NAMALWA (cell line): ENCODE data around the gene MGAT4B.

ENCODE experiments used
- DNase-seq: peaks from one replicate; pipeline ENCODE4 v3.0.0-alpha.2; 2015; ENCODE audit warnings: low spot score

Gene MGAT4B

DNA sequence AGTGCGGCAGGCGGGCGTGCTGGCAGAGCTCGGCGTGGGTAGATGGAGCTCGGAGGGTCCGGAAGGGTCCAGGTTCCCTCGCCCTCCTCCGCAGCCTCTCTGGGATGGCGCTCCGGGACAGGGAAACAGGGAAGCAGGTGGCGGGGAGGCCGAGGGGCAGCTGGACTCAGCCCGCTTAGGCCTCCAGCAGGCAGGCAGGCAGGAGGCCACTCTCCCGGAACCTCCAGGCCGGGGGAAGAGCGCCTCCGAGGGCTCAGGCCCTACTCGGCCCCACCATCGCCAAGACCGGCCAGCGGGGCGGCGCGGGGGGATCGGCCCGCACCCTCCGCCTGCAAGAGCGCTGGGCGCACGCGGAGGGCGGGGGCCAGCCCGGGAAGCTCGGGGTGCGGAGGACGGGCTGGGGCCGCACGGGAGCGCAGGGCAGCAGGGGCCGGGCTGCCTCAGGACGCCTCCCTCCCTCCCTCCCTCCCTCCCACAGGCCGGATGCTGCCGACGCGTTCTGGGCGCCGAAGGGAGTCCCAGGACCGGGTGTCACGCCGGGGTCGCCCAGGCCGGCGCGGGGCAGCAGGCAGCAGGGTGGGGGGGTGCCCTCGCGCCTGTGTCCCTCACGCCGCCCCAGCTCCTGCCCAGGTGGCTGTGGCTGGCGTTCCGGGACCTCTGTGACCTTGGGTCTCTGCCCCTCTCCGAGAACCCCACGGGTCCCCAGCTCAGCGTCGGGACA lies 977 bp downstream of the MGAT4B start:
- peak; percentile 46 for DNase-seq

DNA sequence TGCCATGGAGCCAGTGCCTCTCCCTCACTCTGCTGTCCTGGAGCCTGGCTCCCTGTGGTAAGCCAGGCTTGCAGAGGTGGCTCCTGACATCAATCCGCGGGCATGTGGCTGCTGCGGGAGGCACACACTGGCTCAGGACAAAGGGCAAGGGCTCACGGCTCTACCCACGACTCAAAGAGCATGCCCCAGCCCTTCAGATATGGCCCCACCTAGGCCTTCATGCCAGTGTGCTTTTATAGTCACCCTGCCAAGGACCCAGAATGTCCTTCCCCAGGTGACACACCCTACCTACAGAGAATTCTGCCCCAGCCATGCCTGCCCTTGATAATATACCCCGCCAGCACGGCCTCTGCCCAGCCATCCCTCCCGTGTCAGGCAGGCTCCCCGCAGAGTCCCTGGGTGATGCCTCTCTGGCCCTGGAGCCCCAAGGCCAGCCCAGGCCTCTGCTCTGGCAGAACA lies 1.6 kb downstream of the MGAT4B start:
- DNase-seq: no peak

DNA sequence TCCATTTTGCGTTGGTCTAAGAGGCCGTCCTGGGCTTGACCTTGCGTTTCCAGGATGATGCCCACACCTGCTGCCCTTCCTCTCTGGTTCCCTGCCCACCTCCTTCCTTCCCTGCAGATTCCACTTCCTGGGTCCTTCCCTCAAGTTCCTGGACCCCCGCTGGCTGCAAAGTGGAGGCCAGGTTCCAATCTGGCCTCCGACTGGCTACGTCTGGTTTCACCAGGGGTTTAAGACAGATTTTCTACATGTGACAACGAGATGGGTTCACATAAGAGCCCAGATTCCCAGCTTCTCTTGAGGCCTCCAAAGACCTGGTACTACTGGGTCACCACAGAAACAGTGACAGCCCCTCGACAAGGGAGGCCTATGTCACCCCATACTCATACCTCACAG lies 2.1 kb downstream of the MGAT4B start:
- no peak for DNase-seq

GRCh38 chr5:179803651-179804554 lies 2.8 kb downstream of the MGAT4B start:
- no peak for DNase-seq

DNA sequence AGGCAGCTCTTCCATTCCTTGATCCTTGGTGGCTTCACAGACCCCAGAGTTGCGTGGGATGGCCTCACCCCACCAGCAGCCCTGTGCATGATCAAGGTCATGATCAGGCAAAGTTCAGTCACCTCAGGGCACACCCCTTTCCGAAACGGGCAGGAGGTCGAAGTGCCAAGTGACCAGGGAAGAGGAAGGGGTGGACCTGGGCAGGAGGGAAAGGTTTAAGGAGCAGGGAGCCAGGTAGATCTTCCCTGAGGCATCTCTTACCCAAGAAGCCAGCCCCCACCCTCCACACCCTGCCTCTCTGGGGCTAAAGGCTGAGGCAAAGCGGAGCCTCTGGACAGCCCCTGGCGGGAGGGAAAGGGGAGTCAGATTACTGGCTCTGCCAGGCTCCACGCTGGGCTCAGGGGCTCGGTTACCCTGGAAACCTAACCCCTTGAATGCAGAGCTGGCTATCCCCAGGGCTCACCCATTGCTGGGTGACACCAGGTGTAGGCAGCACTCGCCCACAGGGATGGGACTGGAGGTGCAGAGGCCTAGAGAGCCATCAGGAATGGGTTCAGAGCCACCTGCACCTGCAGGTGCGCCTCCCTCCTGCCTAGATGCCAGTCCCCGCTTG lies 3.6 kb downstream of the MGAT4B start:
- DNase-seq: no peak

DNA sequence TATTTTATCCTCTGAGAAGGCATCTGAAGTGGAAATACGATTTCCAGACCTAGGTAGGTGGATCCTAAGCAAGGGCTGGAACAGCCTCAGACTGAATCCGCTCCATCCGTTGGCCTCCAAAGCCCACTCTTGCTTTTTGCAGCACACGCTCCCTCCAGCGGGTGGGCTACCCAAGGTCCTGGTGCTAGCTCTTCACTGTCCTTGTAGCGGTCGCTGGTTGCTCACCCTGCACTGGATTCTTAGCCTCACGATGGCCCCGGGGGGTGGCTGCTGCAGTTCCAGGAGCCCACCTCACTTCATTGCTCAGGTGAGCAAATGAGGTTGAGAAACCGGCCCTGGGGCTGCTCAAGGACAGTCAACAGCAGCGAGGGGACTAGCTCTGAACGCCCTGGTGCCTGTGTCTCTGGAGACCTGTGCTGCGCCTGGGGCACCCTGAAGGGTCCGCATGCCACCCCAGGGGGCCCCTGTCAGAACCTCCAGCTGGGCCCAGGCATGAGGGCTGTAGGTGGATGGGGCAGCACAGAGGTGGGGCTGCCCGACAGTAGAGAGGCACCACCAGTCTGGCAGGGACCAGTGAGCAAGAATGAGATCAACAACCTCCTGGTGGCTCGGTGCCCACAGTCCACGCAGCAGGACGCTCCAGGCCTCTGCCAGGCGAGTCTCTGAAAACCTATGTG lies 4.3 kb downstream of the MGAT4B start:
- DNase-seq: no peak

DNA sequence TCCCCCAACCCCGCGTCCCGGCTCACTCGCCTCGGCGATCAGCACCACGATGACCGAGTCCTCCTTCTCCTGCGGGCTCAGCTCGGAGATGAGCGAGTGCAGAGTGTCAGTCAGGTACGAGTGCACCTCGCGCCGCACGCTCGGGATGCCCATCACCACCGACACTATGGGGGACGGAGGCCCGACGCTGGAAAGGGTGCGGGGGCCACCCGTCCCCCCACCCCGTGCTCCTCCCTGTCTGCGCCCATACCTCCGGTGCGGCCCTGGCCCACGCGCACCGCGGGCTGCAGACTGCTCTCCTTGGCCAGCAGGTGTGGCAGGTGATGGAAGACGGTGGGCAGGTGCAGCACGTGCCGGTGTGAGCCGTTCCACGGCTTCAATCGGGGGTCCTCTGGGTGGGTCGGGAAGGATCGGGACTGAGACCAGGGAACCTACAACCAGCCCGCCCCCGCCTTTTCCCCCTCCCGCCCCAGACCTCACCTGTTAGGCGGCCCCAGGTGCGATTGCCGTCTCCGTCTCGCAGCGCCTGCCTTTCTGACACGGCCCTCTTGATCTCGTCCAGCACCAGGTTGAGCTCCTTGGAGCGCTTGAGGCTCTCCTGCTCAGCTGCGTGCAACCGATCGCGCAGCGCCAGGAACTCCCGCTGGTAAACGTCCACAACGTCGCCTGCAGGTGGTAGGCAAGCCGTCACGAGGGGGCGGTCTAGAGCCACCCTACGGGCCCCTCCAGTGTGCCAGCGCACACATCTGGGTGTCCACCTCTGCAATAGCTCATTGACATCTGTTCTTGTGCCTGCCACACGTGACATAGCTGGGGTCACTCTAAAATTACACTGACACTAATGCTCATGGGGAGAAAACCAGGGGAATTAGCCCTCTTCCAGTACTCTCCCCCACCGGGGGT lies 5.1 kb downstream of the MGAT4B start:
- DNase-seq: peak; percentile 83

GRCh38 chr5:179800696-179801201 lies 5.9 kb downstream of the MGAT4B start:
- DNase-seq: no peak

GRCh38 chr5:179800071-179800695 lies 6.5 kb downstream of the MGAT4B start:
- DNase-seq: no peak

DNA sequence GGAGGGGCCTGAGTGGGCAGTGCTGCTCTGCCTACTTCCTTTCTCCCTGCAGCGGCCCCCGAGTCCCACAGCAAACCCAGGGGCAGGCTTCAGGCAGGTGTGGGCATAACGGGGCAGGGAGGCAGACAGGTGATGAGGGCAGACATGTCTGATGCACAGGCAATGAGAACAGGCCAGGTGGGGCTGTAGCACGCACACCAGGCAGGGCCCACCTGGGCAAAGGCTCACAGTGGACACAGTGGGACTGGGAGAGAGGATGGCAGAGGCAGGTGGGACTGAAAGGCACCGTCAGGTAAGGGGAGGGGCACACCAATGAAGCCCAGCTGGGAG lies 7.1 kb downstream of the MGAT4B start:
- no peak for DNase-seq

DNA sequence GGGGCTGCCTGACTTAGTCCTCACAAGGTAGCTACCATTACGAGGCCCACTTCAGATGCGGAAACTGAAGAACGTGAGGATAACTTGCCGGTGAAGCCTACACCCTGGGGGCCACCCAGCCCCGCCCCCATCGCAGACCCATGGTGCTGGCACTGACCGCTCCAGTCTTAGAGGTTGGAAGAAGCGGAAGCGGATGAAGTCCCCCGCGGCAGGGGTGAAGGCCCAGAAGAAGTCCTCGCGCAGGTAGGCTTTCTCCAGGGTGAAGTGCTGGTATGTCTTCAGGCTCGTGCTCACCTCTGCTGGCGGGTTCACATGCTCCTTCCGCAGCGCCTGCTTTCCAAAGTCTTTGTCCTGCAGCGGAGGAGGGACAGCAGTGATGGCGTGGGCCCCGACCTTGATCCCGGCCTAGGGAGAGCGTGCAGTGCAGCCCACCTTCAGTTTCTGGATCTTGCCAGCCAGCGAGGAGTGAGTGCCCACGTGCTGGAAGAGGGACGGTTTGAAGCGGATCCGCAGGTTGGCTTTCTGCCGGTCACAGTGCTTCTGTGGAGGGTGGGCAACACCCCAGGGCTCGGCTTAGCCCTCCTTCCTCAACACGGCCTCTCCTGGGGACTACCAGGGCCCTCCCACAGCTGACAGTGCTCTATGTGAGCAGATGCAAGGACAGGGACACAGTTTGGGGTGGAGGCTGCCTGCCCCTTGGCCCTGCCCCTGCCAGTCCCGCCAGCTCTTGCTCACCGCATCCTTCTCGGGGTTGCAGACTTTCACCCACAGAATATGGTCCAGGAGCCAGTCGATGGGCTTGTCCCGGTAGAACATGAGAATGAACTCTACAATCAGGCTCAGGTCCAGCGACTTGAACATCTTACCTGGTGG lies 7.7 kb downstream of the MGAT4B start:
- no peak for DNase-seq

GRCh38 chr5:179798144-179798770 lies 8.4 kb downstream of the MGAT4B start:
- no peak for DNase-seq

GRCh38 chr5:179797741-179798140 lies 8.9 kb downstream of the MGAT4B start:
- no peak for DNase-seq

- no peak for DNase-seq
These were observed 9.6 kb downstream of the MGAT4B start for GRCh38 chr5:179796877-179797608.

DNA sequence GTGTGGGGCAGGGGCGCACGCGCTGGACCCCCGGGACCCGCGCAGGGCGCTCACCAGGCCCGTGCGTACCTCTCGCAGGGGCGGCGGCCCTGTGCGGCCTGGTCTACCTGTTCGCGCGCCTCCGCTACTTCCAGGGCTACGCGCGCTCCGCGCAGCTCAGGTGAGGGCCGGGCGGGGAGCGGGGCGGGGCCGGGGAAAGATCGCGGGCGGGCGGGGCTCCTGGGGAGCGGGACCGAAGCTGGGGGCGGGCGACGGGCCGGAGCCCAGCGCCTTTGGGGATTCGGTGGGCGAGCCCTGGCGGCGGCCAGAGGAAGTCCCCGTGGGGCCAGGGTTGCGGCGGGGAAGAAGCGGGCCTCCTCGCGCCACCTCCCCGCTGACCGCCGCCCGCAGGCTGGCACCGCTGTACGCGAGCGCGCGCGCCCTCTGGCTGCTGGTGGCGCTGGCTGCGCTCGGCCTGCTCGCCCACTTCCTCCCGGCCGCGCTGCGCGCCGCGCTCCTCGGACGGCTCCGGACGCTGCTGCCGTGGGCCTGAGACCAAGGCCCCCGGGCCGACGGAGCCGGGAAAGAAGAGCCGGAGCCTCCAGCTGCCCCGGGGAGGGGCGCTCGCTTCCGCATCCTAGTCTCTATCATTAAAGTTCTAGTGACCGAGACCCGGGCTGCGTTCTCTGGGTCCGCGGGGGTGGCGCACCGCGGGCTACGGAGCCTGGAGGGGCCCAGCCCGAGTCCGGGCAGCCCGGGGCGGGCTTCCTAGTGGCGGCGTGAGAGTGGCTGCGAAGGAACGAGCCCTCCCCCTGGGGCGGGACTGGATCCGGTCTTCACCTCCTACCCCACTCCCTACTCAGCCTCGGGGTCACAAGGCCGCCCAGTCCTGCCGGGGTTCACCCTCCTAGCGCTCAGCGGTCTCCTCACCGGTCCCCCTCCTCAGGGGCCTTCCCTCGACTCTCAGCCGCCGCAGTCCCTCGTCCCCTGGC lies 10.5 kb downstream of the MGAT4B start:
- DNase-seq: peak; percentile 62

- DNase-seq: no peak
These were observed 11.4 kb downstream of the MGAT4B start for GRCh38 chr5:179795049-179795862.
